ENCODE measurements around the gene PP2D1. TPM values are rescaled to one million over a fixed set of nuclear protein-coding genes. Genes with fewer than 3 reads are reported as not detected.

Gene PP2D1
- total and polyA plus RNA-seq, 8 donors, result 0.83 to 1.2 (median 1.1) TPM; not detected in 2

DNA sequence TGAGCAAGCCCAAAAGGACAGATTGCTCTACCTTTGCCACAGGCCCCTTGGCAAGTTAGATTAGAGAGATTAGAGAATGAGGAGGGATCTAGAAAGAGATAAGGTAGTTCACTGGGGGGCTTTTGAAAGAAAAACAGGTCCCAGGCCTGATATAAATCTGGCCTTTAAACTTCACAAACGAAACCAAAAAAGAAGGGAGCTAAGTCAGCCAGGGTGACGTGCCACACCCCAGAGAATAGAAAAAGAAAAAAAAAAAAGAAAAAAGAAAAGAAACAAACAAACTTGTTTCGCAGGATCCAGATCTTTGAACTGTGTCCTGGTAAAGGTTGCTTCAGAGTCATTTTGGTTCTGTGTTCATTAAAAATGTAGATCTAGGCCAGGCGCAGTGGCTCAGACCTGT is 31.8 kb upstream of the PP2D1 start:
- DNase-seq (no peak), ATAC-seq (no peak)
- TF ChIP-seq, protein P1, sequence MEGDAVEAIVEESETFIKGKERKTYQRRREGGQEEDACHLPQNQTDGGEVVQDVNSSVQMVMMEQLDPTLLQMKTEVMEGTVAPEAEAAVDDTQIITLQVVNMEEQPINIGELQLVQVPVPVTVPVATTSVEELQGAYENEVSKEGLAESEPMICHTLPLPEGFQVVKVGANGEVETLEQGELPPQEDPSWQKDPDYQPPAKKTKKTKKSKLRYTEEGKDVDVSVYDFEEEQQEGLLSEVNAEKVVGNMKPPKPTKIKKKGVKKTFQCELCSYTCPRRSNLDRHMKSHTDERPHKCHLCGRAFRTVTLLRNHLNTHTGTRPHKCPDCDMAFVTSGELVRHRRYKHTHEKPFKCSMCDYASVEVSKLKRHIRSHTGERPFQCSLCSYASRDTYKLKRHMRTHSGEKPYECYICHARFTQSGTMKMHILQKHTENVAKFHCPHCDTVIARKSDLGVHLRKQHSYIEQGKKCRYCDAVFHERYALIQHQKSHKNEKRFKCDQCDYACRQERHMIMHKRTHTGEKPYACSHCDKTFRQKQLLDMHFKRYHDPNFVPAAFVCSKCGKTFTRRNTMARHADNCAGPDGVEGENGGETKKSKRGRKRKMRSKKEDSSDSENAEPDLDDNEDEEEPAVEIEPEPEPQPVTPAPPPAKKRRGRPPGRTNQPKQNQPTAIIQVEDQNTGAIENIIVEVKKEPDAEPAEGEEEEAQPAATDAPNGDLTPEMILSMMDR (IDR thresholded peaks at IDR 0.05), result no peak
- Histone ChIP-seq H3K27ac (peak overlapping the region; percentile 58 to 90), H3K36me3 (no peaks in the 10 kb centered on the region), H3K9me3 (no peaks in the 10 kb centered on the region), H3K4me1 (peaks cover 12 to 64% of the 10 kb centered on the region in 2 donors), H3K27me3 (no peaks in the 10 kb centered on the region), H3K4me3 (peak overlapping the region in 1 of 2 donors; percentile 22)
- intact Hi-C loops (cut with DNase I), result no loop called here

DNA sequence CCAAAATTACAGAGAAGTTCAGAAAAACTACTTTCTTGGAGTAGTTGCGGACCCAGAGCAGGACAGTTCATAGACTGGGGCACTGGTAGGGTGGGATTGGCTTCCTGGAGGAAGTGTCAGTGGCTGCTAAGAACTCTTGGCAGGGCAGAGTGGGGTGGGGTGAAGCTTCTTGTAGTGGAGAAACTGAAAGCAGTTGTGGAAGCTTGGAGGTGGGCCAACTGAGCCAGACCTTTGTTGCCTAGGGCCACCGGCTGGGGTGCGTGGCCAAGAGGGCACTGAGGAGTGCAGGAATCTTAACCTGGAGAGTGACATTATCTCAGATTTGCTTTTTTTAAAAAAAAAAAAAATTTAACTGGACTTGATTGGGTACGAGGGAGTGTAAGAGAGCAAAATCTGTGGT is 31.3 kb upstream of the PP2D1 start:
- H3K27me3 ChIP-seq, result no peaks in the 10 kb centered on the region
- peak overlapping the region in 1 of 2 donors; percentile 22 for H3K4me3 ChIP-seq
- H3K36me3 ChIP-seq, result no peaks in the 10 kb centered on the region
- ATAC-seq, result peak; percentile 31
- peak in 2 of 4 donors; percentile 54 to 90 for DNase-seq
- no peaks in the 10 kb centered on the region for H3K9me3 ChIP-seq
- TF ChIP-seq, protein P1 (IDR thresholded peaks at IDR 0.05), result no peak
- H3K27ac ChIP-seq, result peak overlapping the region; percentile 58 to 90
- intact Hi-C loops (cut with DNase I), result no loop called here
- H3K4me1 ChIP-seq, result peaks cover 12 to 64% of the 10 kb centered on the region in 2 donors

DNA sequence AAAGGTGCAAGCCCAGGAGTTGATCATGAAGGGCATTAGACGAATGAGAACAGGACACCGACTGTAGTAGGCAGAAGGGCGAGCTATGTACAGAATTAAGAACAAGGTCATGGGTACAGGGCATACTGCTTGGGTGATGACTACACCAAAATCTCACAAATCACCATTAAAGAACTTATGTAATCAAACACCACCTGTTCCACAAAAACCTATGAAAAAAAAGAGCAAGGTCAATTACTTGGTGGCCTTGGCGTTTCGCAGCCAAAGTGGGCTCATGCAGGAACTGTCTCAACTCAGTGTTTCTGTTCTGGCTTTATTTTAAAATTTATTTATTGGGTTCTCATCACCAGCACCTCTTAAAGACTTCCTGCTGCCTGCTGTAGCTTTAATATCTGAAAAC is 30.3 kb upstream of the PP2D1 start:
- no peak for ATAC-seq
- H3K4me3 ChIP-seq, result no peak overlapping the region
- no peaks in the 10 kb centered on the region for H3K36me3 ChIP-seq
- no peaks in the 10 kb centered on the region for H3K27me3 ChIP-seq
- no peaks in the 10 kb centered on the region for H3K9me3 ChIP-seq
- no peak for DNase-seq
- TF ChIP-seq, protein P1 (IDR thresholded peaks at IDR 0.05), result no peak
- H3K27ac ChIP-seq, result peak overlapping the region in 1 of 2 donors; percentile 90
- H3K4me1 ChIP-seq, result peaks cover 12 to 55% of the 10 kb centered on the region in 2 donors
- intact Hi-C loops (cut with DNase I), result no loop called here

DNA sequence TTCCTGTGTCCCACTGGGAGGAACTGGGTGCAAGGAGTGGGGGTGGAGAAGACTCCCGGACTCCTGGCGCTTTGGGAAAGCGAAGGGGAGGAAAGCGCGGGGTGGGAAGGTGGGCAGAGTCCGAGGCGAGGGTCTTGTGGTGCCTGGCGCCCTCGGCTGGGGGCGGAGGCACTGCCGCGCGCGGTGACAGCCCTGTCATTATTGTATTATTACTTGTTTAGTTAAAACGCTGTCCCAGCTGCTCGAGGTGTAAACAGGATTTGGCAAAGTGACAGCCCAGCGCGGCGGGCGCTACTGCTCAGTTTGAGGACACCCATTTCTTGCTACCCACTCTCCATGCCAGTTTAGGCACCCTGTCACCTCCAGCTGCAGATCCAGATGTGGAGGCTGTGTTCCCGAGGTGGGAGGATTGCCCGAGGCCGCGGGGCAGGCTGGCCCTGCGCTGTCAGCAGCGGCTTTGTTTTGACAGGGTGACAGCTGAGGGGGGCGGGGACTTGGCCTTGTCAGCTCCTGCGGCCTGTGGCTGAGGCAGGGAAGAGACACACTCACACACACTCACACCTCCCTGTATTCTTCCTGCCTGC is 29.2 kb upstream of the PP2D1 start:
- intact Hi-C loops (cut with DNase I), result no loop called here
- H3K9me3 ChIP-seq, result no peaks in the 10 kb centered on the region
- H3K27ac ChIP-seq, result peak overlapping the region; percentile 90 to 95
- peak; percentile 85 to 96 (median 89) for DNase-seq
- TF ChIP-seq, protein P1 (IDR thresholded peaks at IDR 0.05), result no peak
- H3K27me3 ChIP-seq, result no peaks in the 10 kb centered on the region
- peak; percentile 79 for ATAC-seq
- H3K4me1 ChIP-seq, result peaks cover 12 to 51% of the 10 kb centered on the region in 2 donors
- H3K36me3 ChIP-seq, result no peaks in the 10 kb centered on the region
- peak overlapping the region; percentile 71 to 73 for H3K4me3 ChIP-seq

DNA sequence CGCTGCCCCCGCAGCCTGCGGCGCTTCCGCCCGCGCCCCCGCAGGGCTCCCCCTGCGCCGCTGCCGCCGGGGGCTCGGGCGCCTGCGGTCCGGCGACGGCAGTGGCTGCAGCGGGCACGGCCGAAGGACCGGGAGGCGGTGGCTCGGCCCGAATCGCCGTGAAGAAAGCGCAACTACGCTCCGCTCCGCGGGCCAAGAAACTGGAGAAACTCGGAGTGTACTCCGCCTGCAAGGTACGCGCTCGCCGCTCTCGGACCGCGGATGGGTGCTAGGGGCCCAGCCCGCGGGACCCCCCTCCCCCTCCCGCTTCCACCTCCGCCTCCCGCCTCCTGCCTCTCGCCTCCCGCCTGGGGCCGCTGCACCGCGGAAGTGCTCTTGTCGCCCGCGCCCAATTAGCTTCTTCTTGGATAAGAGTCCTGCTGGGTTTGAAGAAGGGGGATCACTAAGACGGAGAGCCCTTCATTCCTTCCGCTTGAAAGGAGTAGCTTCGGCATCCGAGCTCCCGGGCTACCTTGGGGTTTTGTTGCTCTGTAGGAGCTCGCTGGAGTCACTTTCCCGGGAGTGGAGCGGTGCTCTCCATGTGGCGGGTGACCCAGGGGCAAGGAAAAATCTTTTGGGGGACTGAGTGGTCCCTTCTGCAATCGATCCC is 28.6 kb upstream of the PP2D1 start:
- H3K9me3 ChIP-seq, result no peaks in the 10 kb centered on the region
- intact Hi-C loops (cut with DNase I), result no loop called here
- no peaks in the 10 kb centered on the region for H3K27me3 ChIP-seq
- DNase-seq (peak; percentile 78 to 95 (median 86)), ATAC-seq (peak; percentile 74)
- no peaks in the 10 kb centered on the region for H3K36me3 ChIP-seq
- peak overlapping the region; percentile 90 to 95 for H3K27ac ChIP-seq
- H3K4me3 ChIP-seq, result peak overlapping the region; percentile 71 to 73
- H3K4me1 ChIP-seq, result peaks cover 12 to 51% of the 10 kb centered on the region in 2 donors
- TF ChIP-seq, protein P1 (IDR thresholded peaks at IDR 0.05), result no peak
